Stimulated activated CD8-positive, alpha-beta memory T cell treated with anti-CD3 and anti-CD28 coated beads, Interleukin-15, amount 100 ng/mL, for 48 hours (primary cell): ENCODE results near the gene SENP6.
"Not testable (repeated sequence)": the region's sequence is repeated elsewhere in the genome, so short reads cannot be mapped to it uniquely, and the experiment has no call there.

Experiments
- DNase-seq, 2 donors: peaks; one replicate each; pipeline ENCODE4 v3.0.0-alpha.2; 2020; ENCODE audit warnings: low read depth in 2 of 2

The SENP6 gene

GRCh38 chr6:75608304-75608703 lies 6.6 kb downstream of the SENP6 start:
- no peak for DNase-seq

DNA sequence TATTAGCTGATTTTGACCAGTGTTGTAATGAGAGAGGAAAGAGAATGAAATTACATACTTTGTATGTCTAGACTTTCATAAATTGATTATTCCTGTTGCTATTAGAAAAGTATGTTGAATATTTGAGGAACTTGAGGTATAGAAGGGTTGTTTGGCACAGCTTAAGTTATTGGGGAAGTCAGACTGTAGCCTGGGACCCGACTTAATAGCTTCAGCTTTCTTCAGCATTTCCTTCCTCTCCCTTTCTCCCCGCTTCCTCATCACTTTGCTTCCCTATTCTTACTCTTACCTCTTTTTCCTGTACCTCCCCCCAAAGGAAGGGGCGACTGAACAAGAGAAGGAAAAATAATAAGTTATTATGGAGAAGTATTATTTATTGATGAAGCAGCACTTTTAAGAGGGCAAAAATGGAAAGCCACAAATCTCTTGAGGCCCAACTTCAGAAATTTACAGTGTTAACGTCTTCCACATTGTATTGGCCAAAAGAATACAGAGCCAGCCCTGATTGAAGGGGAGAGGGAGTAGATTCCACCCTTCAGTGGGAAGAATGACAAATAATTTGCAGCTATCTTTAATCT lies 7.4 kb downstream of the SENP6 start:
- DNase-seq: no peak

DNA sequence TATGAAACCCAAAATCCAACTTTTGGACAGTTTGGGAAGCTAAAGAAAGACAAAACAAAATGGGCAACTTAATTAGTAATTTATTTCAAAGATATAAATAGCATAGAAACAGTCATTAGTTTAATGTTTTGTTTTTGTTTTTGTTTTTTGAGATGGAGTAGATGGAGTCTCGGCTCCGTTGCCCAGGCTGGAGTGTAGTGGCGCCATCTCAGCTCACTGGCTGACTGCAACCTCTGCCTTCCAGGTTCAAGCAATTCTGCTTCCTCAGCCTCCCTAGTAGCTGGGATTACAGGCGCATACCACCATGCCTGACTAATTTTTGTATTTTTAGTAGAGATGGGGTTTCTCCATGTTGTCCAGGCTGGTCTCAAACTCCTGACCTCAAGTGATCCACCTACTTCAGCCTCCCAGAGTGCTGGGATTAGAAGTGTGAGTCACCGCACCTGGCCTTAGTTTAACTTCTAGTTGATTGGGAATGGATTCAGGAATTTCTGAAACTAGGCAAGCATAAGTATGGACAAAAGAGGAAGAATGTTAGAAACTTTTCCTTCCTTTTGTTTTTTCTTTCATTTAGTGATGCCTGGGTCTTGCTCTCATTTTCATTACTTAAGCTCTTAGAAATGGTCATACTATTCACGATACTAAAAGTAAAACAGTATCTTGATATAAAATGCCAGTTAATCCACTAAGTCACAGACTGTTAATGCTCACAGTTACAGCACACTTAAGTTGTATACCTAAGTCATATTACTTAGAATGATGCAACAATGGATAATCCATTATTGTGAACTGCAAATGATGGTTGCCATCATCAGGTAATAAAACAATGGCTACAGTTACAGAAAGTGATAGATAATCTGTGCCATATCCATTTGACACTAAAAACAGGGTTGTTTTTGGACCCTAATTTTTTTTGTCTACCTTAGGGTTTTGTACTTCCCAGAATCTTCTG lies 8.2 kb downstream of the SENP6 start:
- no peak for DNase-seq

DNA sequence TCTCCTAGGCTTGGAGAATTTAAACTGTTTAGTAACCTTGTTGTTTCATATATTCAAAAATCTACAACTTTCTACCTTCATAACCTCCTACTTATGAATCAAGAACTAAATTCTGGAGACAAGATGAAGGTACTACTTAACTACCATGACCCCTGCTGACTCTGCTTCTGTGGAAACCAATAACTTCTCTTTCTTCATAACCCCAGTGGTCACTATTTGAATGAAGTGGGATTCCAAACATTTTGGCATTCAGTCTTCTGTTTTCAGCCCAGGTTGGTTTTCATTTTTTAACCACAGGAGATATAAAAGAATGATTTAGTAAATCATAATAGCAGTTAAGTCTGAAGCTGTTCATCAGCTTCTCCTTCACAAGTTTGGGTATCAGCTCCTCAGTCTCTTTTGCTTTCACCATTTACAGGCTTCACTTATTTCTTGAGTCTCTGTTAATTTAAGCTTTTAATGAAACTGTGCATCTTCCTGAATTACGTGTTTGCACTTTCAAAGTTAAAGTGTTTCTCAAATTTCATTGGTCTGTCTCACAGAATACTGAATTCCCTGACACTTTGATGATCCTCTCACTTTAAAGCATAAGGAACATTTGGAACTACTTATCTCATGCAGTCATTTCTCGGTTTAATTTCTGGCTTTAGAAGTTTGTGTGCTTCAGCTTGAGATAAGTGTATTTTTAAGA lies 9.5 kb downstream of the SENP6 start:
- DNase-seq: no peak

- DNase-seq: peak; percentile 44 to 49
These were observed 10.2 kb downstream of the SENP6 start for GRCh38 chr6:75611702-75612375.

DNA sequence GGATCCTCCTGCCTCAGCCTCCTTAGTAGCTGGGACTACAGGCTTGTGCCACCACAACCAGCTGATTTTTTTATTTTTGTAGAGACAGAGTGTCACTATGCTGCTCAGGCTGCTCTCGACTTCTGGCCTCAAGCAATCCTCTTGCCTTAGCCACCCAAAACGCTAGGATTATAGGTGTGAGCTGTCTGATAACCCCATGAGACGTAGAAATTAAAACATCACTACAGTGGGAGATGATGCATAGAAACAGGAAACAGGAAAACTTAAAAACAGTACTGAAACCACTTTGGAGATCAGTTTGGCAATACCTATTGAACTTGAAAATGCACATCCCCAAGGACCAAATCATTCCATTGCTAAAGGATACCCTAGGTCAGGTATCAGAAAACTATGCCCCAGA lies 10.8 kb downstream of the SENP6 start:
- DNase-seq: no peak

GRCh38 chr6:75613056-75613501 lies 11.4 kb downstream of the SENP6 start:
- DNase-seq: no peak

DNA sequence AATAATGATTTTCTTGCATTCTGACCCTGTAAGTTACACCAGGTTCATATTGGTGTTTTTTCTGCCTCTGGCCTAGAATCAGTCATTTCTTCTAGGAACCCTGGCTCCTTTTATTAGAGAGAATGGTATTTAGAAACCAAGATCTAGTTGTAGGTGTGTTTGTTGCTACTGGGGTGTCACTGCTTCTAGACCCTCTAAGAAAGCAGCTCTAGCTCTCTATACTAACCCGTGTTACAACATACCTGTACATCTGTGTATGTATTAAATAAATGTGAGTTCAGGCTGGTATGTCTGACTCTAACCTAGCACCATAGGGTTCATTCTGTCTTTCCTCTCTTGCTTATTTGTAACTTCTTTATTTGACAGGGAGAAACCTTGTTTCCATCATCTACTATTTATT lies 16.8 kb downstream of the SENP6 start:
- no peak for DNase-seq

- DNase-seq: no peak
These were observed 17.7 kb downstream of the SENP6 start for GRCh38 chr6:75619230-75619899.

DNA sequence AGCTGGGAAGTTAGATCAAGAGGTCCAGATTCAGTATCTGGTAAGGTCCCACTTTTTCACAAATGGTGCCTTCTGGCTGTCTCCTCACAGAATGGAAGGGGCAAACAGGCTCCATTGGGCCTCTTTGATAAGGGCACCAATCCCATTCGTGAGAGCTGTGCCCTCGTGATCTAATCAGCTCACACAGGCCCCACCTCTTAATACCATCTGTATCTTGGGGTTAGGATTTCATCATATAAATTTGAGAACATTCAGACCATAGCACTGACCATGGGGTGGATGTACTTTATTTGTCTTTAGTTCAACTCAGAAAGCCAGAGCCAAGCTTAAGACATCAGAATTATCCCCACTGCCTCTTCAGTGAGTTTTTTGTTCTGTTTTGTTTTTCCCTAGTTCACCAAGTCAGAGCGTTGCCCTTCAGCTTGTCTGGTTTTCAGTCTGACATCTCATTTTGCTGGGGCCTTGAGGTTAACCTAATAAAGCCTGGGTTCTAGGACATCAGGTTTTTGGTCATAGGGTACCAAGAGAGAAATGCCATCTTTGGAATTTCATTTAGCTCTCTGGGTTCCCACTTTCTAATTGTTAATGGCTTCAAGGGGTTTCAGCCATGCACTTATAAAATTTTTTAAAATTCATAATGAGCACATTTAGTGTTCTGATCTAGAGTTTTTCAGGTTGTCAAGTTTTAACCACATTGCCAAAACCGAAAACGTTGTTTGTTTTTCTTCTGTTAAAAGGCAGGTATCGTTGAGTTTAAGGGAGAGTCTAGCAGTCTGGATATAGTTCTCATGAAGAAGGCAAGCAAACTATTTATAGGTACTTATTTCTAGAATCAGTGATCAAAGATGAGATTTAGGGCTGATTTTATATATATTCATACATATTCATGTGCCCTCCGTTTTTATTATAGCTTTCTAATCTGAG lies 19.0 kb downstream of the SENP6 start:
- DNase-seq: no peak

DNA sequence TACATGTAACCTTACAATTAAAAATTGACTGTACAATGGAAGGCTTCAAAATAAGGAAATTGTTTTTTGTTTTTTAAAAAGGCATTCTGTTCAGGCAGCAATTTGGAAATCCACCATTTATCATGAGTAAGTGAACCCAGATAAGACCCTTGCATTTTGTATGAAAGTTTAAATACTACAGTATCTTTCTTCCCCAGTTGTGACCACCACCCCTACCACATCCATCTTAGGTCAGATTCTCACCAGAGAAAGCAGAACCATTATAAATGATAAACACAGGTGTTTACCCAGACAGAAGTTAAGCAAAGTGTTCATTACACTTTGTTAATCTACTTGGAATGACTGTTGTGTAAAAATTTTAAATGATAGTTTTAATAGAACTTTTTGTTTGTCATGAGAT lies 20.2 kb downstream of the SENP6 start:
- no peak for DNase-seq

DNA sequence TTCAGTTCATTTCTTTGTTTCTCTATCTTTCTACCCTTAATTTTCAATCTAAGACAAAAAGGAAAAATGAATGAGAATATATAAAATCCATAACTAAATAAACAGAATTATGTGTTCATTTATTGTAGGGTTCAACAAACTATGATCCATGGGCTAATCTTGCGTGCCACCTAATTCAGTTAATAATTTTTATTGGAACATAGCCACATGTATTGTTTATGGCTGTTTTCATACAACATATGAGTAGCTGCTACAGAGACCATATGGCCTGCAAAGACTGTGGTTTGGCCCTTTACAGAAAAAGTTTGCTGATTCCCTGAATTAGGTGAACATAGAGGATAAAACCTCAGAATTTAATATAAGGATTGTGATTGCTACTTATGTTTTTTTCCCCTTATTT lies 21.8 kb downstream of the SENP6 start:
- DNase-seq: no peak

GRCh38 chr6:75624335-75624734 lies 22.7 kb downstream of the SENP6 start:
- no peak for DNase-seq

GRCh38 chr6:75624988-75625387 lies 23.3 kb downstream of the SENP6 start:
- DNase-seq: no peak

DNA sequence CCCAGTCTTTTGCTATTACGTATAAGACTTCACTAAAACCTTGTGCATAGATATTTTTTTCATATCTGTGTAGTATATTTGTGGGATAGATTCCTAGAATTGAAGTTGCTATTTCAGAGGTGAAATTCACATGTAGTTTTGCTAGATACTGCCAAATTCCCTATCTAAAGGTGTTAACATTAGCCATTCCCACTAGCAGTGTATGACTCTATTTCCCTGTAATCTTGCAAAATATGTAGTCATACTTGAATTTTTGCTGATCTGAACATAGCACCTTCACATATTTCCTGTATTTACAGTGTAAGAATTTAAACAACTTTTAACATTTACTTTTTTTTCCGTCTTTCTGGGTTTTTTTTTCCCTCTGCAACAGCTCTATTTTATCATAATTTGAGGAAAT lies 24.9 kb downstream of the SENP6 start:
- DNase-seq: no peak

DNA sequence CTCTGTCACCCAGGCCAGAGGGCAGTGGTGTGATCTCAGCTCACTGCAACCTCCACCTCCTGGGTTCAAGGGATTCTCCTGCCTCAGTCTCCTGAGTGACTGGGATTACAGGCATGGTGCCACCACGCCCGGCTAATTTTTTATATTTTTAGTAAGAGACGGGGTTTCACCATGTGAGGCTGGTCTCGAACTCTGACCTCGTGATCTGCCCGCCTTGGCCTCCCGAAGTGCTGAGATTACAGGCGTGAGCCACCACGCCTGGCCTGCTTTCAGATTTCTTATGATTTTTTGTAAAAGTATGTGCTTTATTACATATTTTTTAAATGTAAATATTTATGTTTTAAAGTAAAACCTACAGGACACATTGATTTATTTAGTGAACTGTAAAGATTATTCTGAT lies 26.0 kb downstream of the SENP6 start:
- not testable (repeated sequence) for DNase-seq

GRCh38 chr6:75631859-75632635 lies 30.4 kb downstream of the SENP6 start:
- DNase-seq: no peak

- no peak for DNase-seq
These were observed 31.4 kb downstream of the SENP6 start for GRCh38 chr6:75633045-75633444.

DNA sequence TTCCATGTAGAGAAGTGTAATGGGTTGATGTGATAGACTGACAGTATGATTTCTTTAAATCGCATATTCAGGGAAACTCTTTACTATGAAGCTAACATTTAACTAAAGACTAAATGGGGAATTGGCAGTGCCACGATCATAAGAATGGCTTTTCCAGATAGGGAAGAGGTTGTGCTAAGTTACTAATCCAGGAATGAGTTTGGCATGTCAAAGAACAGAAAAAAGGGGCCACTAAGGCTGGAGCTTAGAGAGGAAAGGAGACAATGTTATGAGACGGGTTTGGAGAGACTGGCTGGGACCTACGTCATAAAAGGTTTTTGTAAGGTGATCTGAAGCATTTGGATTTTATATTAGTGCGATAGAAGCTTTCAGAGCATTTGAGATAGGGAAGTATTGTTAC lies 40.6 kb downstream of the SENP6 start:
- DNase-seq: no peak

GRCh38 chr6:75643173-75643572 lies 41.5 kb downstream of the SENP6 start:
- no peak for DNase-seq
